CD14-positive monocyte (primary cell): ENCODE measurements around the gene SSTR3. TPM values are rescaled to one million over a fixed set of nuclear protein-coding genes. Genes with fewer than 3 reads are reported as not detected.

Experiments
- DNase-seq, 3 donors: peaks; one replicate each; pipeline ENCODE4 v3.0.0-alpha.2; 2011 to 2022
- H2AFZ ChIP-seq: 2 replicates; pipeline ENCODE4 v1.6.0; 2012; ENCODE audit warnings: mild to moderate bottlenecking, low read depth, low read length, inconsistent platforms; ENCODE audit not compliant: insufficient read depth, poor library complexity, severe bottlenecking
- H3K27ac ChIP-seq, 2 donors: 1 replicate in 1 of 2; 2 replicates in 1 of 2; pipeline ENCODE4 v1.5.1; 2012 to 2013; ENCODE audit warnings: low read length in 2 of 2, control low read depth in 1 of 2, inconsistent platforms in 1 of 2, low read depth in 1 of 2, mild to moderate bottlenecking in 1 of 2
- H3K27me3 ChIP-seq, 2 donors: one replicate each; pipeline versions ENCODE4 v1.6.0 to v1.6.1; 2011 to 2013; ENCODE audit warnings: low read length in 2 of 2; ENCODE audit not compliant: control insufficient read depth in 2 of 2, insufficient read depth in 2 of 2
- H3K36me3 ChIP-seq, 2 donors: replicated peaks in 1 of 2; 1 replicate in 1 of 2; 2 replicates in 1 of 2; pipeline versions ENCODE4 v1.5.1 to v1.6.1; 2012 to 2013; ENCODE audit warnings: low read length in 2 of 2, control low read depth in 1 of 2, inconsistent platforms in 1 of 2, mild to moderate bottlenecking in 1 of 2; ENCODE audit not compliant: insufficient read depth in 2 of 2, control insufficient read depth in 1 of 2
- H3K4me1 ChIP-seq, 2 donors: 1 replicate in 1 of 2; 2 replicates in 1 of 2; pipeline versions ENCODE4 v1.5.1 to v1.6.1; 2012 to 2013; ENCODE audit warnings: low read length in 2 of 2, control low read depth in 1 of 2, inconsistent platforms in 1 of 2, mild to moderate bottlenecking in 1 of 2, moderate library complexity in 1 of 2; ENCODE audit not compliant: insufficient read depth in 2 of 2, control insufficient read depth in 1 of 2
- H3K4me2 ChIP-seq: replicated peaks from 2 replicates; pipeline ENCODE3; 2012; ENCODE audit warnings: low read length, moderate library complexity, mild to moderate bottlenecking; ENCODE audit not compliant: poor library complexity, severe bottlenecking; ENCODE audit errors: extremely low read depth
- H3K4me3 ChIP-seq, 3 experiments: fragments of 200-600 bp in 1 of 3; sonication (generic) in 1 of 3; replicated peaks in 1 of 3; 1 replicate in 2 of 3; 2 replicates in 1 of 3; pipeline ENCODE4 v1.5.1; 2011 to 2013; ENCODE audit warnings: low read length in 3 of 3, mild to moderate bottlenecking in 3 of 3, control low read depth in 2 of 3, low read depth in 2 of 3, inconsistent platforms in 1 of 3, moderate library complexity in 1 of 3
- H3K79me2 ChIP-seq: 2 replicates; pipeline ENCODE4 v1.6.0; 2012; ENCODE audit warnings: mild to moderate bottlenecking, control low read depth, inconsistent platforms, low read length, moderate library complexity; ENCODE audit not compliant: insufficient read depth
- H3K9ac ChIP-seq: 2 replicates; pipeline ENCODE4 v1.6.0; 2017; ENCODE audit warnings: low read length, mild to moderate bottlenecking; ENCODE audit not compliant: insufficient read depth, poor library complexity, severe bottlenecking
- H3K9me3 ChIP-seq, 2 donors: replicated peaks in 1 of 2; 1 replicate in 1 of 2; 2 replicates in 1 of 2; pipeline versions ENCODE4 v1.5.1 to v1.6.1; 2012 to 2013; ENCODE audit warnings: low read length in 2 of 2, control low read depth in 1 of 2; ENCODE audit not compliant: control insufficient read depth in 1 of 2, insufficient read depth in 1 of 2
- H4K20me1 ChIP-seq: 2 replicates; pipeline ENCODE4 v1.6.0; 2012; ENCODE audit warnings: mild to moderate bottlenecking, low read length, control low read depth, moderate library complexity; ENCODE audit not compliant: insufficient read depth
- H3K27ac Mint-ChIP-seq, 7 donors: one replicate each; pipeline ENCODE4 v1.8.0; 2020; ENCODE audit warnings: mild to moderate bottlenecking in 7 of 7, mixed read lengths in 7 of 7, moderate library complexity in 6 of 7, inconsistent platforms in 2 of 7
- H3K27me3 Mint-ChIP-seq, 3 donors: one replicate each; pipeline ENCODE4 v1.8.0; 2021 to 2022; ENCODE audit warnings: low read depth in 3 of 3, mild to moderate bottlenecking in 3 of 3, mixed read lengths in 3 of 3, moderate library complexity in 3 of 3, inconsistent platforms in 1 of 3
- H3K36me3 Mint-ChIP-seq, 2 donors: one replicate each; pipeline ENCODE4 v1.8.0; 2020; ENCODE audit warnings: mixed read lengths in 2 of 2, inconsistent platforms in 1 of 2, mild to moderate bottlenecking in 1 of 2
- H3K4me1 Mint-ChIP-seq: one replicate; pipeline ENCODE4 v1.8.0; 2020; ENCODE audit warnings: mild to moderate bottlenecking, mixed read lengths
- H3K4me3 Mint-ChIP-seq, 2 donors: one replicate each; pipeline ENCODE4 v1.8.0; 2020; ENCODE audit warnings: mild to moderate bottlenecking in 2 of 2, mixed read lengths in 2 of 2, moderate library complexity in 1 of 2
- H3K9me3 Mint-ChIP-seq, 7 donors: one replicate each; pipeline ENCODE4 v1.8.0; 2020 to 2022; ENCODE audit warnings: mixed read lengths in 7 of 7, mild to moderate bottlenecking in 6 of 7, moderate library complexity in 6 of 7, inconsistent platforms in 2 of 7
- CTCF ChIP-seq: fragments of 200-600 bp; IDR thresholded peaks from one replicate; pipeline ENCODE4 v1.8.0; 2022; ENCODE audit warnings: antibody characterized with exemption, mild to moderate bottlenecking
- WGBS: methylation state at CpG from one replicate; pipeline ENCODE4 v1.1.5; 2013; ENCODE audit warnings: missing lambda C conversion rate; ENCODE audit not compliant: insufficient coverage; 5-methylcytosine and 5-hydroxymethylcytosine counted together
- intact Hi-C, 2 donors: fragments of 100-400 bp; cut with micrococcal nuclease; formaldehyde crosslinking; loops; one replicate each; pipeline versions ENCODE4 v1.15.0 to v1.15.1; 2023
- polyA plus RNA-seq, 3 donors: library from polyadenylated mRNA; depleted of rRNA in 1 of 3; unstranded in 2 of 3; stranded (reverse) in 1 of 3; fragments of 300-500 nt in 2 of 3; fragments of >200 nt in 1 of 3; fragmentation: Illumina TruSeq in 2 of 3; gene quantifications; 1 replicate in 2 of 3; 2 replicates in 1 of 3; pipeline ENCODE4 v1.2.3, GENCODE V29; 2012 to 2021

The SSTR3 gene
- polyA plus RNA-seq, 3 donors, result 0.04 TPM; not detected in 2

- TF ChIP-seq CTCF, result no peak
- DNase-seq, result no peak
- no peak overlapping the region for H3K4me2 ChIP-seq
- peaks cover 14% of the 10 kb centered on the region for H3K4me1 Mint-ChIP-seq
- no peak overlapping the region for H3K9ac ChIP-seq
- H3K9me3 ChIP-seq, result no peaks in the 10 kb centered on the region
- H4K20me1 ChIP-seq, result peaks cover 6% of the 10 kb centered on the region
- H3K36me3 Mint-ChIP-seq, result no peaks in the 10 kb centered on the region
- peaks cover 0 to 4% (median 1%) of the 10 kb centered on the region in 3 donors for H3K27me3 Mint-ChIP-seq
- no peak overlapping the region for H3K27ac ChIP-seq
- H3K27me3 ChIP-seq, result no peaks in the 10 kb centered on the region
- H3K4me3 Mint-ChIP-seq, result no peak overlapping the region
- H3K4me1 ChIP-seq, result peaks cover 14 to 22% of the 10 kb centered on the region in 2 donors
- WGBS, result 100% methylated on average over 2 of the region's 14 CpGs
- no peak overlapping the region for H2AFZ ChIP-seq
- no peaks in the 10 kb centered on the region for H3K79me2 ChIP-seq
- H3K9me3 Mint-ChIP-seq, result no peaks in the 10 kb centered on the region
- no peaks in the 10 kb centered on the region for H3K36me3 ChIP-seq
- intact Hi-C loops, result loop anchor here (5.0 kb wide), 1 partner anchor 119 kb away; no protein-coding TSS in a partner anchor
- H3K4me3 ChIP-seq, result no peak overlapping the region
- H3K27ac Mint-ChIP-seq, result peak overlapping the region in 1 of 7 donors; percentile 41
These were observed 15.5 kb downstream of the SSTR3 start for GRCh38 chr22:37196539-37197450.

GRCh38 chr22:37195921-37196320 lies 16.4 kb downstream of the SSTR3 start:
- H3K4me3 Mint-ChIP-seq, result no peak overlapping the region
- H3K9me3 Mint-ChIP-seq, result no peaks in the 10 kb centered on the region
- no peaks in the 10 kb centered on the region for H3K36me3 ChIP-seq
- H3K27ac ChIP-seq, result no peak overlapping the region
- no peak overlapping the region for H3K4me3 ChIP-seq
- H3K4me1 Mint-ChIP-seq, result peaks cover 14% of the 10 kb centered on the region
- no peaks in the 10 kb centered on the region for H3K79me2 ChIP-seq
- H3K9ac ChIP-seq, result no peak overlapping the region
- 95% methylated on average over 2 of the region's 4 CpGs for WGBS
- no peak overlapping the region for H3K4me2 ChIP-seq
- peaks cover 0 to 4% (median 1%) of the 10 kb centered on the region in 3 donors for H3K27me3 Mint-ChIP-seq
- no peaks in the 10 kb centered on the region for H3K27me3 ChIP-seq
- no peak for TF ChIP-seq CTCF
- H3K4me1 ChIP-seq, result peaks cover 14 to 22% of the 10 kb centered on the region in 2 donors
- no peak for DNase-seq
- H3K9me3 ChIP-seq, result no peaks in the 10 kb centered on the region
- intact Hi-C loops, result loop anchor here (5.0 kb wide), 1 partner anchor 119 kb away; no protein-coding TSS in a partner anchor
- no peak overlapping the region for H2AFZ ChIP-seq
- H4K20me1 ChIP-seq, result peaks cover 6% of the 10 kb centered on the region
- H3K36me3 Mint-ChIP-seq, result no peaks in the 10 kb centered on the region
- H3K27ac Mint-ChIP-seq, result no peak overlapping the region
